Brain microvascular endothelial cell (primary cell): Measurements from ENCODE around the gene PRL.

Source experiments
- DNase-seq: peaks from one replicate; pipeline ENCODE4 v3.0.0-alpha.2; 2020
- H3K27ac ChIP-seq: fragments of 250-450 bp; sonication (Bioruptor Pico); 2 replicates; pipeline ENCODE4 v1.5.1; 2020; ENCODE audit warnings: mild to moderate bottlenecking, moderate library complexity
- H3K27me3 ChIP-seq: fragments of 250-450 bp; sonication (Bioruptor Pico); replicated peaks from 2 replicates; pipeline ENCODE4 v1.5.1; 2020; ENCODE audit warnings: mild to moderate bottlenecking
- H3K36me3 ChIP-seq: fragments of 250-450 bp; sonication (Bioruptor Pico); replicated peaks from 2 replicates; pipeline ENCODE4 v1.5.1; 2020; ENCODE audit warnings: mild to moderate bottlenecking
- H3K4me3 ChIP-seq: 2 replicates; pipeline ENCODE4 v1.5.1; 2011; ENCODE audit warnings: low read depth, mild to moderate bottlenecking, control low read depth, low read length, moderate library complexity
- in situ Hi-C: cut with HindIII; loops from 2 replicates; pipeline ENCODE4 v1.10.0; 2017; ENCODE audit warnings: low sequenced_read_pairs, low pct_ligation_motif_present
- TF ChIP-seq, protein P1 (sequence below): IDR thresholded peaks from 2 replicates; pipeline ENCODE4 v1.5.1; 2011; ENCODE audit warnings: low read depth, mild to moderate bottlenecking, moderate library complexity, low read length, control low read depth, inconsistent platforms; ENCODE audit errors: missing control alignments

The PRL gene

GRCh38 chr6:22306741-22307466 lies 10.1 kb upstream of the PRL start:
- no peaks in the 10 kb centered on the region for H3K36me3 ChIP-seq
- H3K27ac ChIP-seq, result no peak overlapping the region
- in situ Hi-C loops, result no loop called here
- DNase-seq, result no peak
- TF ChIP-seq, protein P1, sequence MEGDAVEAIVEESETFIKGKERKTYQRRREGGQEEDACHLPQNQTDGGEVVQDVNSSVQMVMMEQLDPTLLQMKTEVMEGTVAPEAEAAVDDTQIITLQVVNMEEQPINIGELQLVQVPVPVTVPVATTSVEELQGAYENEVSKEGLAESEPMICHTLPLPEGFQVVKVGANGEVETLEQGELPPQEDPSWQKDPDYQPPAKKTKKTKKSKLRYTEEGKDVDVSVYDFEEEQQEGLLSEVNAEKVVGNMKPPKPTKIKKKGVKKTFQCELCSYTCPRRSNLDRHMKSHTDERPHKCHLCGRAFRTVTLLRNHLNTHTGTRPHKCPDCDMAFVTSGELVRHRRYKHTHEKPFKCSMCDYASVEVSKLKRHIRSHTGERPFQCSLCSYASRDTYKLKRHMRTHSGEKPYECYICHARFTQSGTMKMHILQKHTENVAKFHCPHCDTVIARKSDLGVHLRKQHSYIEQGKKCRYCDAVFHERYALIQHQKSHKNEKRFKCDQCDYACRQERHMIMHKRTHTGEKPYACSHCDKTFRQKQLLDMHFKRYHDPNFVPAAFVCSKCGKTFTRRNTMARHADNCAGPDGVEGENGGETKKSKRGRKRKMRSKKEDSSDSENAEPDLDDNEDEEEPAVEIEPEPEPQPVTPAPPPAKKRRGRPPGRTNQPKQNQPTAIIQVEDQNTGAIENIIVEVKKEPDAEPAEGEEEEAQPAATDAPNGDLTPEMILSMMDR, result no peak
- H3K4me3 ChIP-seq, result no peak overlapping the region
- no peaks in the 10 kb centered on the region for H3K27me3 ChIP-seq

- TF ChIP-seq, protein P1, result no peak
Observed at GRCh38 chr6:22302838-22303237, 6.0 kb upstream of the PRL start.

DNA sequence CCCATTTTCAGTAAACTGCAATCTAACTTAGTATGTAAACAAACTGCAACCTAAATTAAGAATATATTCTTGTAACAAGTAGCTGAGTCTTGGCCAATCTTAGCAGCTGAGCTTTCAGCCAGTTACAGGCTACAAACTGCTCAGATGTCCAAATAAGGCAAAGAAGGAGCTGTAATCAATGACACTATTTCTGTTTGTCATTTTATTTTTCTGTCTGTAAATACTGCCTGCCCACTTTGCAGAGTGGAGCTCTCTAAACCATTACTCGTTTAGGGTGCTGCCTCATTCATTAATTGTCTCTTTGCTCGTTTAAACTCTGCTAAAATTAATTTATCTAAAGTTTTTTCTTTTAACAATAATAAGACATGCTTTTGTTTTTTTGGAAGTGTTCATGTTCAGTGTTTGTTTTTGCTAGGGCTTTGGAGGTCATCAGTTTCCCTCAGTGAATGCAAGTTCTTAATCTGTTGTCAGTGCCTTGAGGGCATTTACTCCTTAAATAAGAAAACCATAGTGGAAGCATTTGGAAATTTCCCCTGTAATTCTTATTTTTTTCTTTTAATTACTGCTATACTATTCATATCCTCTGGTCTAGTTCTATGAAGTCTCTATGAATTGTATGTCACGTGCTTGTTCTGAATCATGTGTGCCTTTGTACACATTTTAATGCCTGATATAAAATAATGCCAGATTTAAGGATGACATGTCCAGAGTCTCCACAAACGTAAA lies 3.6 kb upstream of the PRL start:
- Histone ChIP-seq H3K4me3 (no peak overlapping the region), H3K27me3 (no peaks in the 10 kb centered on the region), H3K36me3 (no peaks in the 10 kb centered on the region), H3K27ac (no peak overlapping the region)
- TF ChIP-seq, protein P1, result no peak
- in situ Hi-C loops, result no loop called here
- DNase-seq, result no peak

More at GRCh38 chr6:22302838-22303237, 6.0 kb upstream of the PRL start:
- no peak overlapping the region for H3K27ac ChIP-seq
- no peak for DNase-seq
- H3K27me3 ChIP-seq, result no peaks in the 10 kb centered on the region
- no peaks in the 10 kb centered on the region for H3K36me3 ChIP-seq
- no peak overlapping the region for H3K4me3 ChIP-seq
- in situ Hi-C loops, result no loop called here

DNA sequence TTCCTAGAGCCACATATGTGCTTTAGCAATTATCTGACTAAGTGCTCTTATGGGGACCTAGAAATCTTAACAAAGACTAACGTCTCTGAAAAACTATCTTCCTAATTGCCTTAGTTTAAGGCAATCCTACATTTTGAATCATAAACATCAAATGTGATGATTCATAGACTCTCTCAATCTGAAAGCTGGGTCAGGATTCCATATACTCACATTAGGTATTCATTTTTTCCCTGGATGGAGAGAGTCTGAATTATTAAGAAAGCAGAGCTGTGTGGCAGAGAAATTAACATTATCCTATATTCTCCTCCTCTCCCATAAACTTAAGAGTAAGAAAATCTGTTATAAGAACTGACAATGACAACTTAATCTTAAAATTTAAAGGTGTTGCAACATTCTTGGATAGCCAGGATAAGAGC lies 1.6 kb upstream of the PRL start:
- TF ChIP-seq, protein P1, result no peak
- no peak overlapping the region for H3K4me3 ChIP-seq
- no peak for DNase-seq
- H3K27me3 ChIP-seq, result no peaks in the 10 kb centered on the region
- in situ Hi-C loops, result no loop called here
- no peak overlapping the region for H3K27ac ChIP-seq
- no peaks in the 10 kb centered on the region for H3K36me3 ChIP-seq

GRCh38 chr6:22296067-22296466 lies 769 bp downstream of the PRL start:
- Histone ChIP-seq H3K27ac (no peak overlapping the region), H3K27me3 (no peaks in the 10 kb centered on the region), H3K36me3 (no peaks in the 10 kb centered on the region), H3K4me3 (no peak overlapping the region)
- DNase-seq, result no peak
- in situ Hi-C loops, result no loop called here
- TF ChIP-seq, protein P1, result no peak
